GM12892 (cell line): ENCODE results near the gene ZNF567.

Experiments
- POLR2A ChIP-seq: IDR thresholded peaks from 2 replicates; pipeline ENCODE4 v1.6.1; 2011; ENCODE audit warnings: low read depth, low read length, control low read depth
- TAF1 ChIP-seq: IDR thresholded peaks from 2 replicates; pipeline ENCODE4 v1.6.1; 2011; ENCODE audit warnings: low read depth, mild to moderate bottlenecking, control low read depth, low read length, borderline replicate concordance

DNA sequence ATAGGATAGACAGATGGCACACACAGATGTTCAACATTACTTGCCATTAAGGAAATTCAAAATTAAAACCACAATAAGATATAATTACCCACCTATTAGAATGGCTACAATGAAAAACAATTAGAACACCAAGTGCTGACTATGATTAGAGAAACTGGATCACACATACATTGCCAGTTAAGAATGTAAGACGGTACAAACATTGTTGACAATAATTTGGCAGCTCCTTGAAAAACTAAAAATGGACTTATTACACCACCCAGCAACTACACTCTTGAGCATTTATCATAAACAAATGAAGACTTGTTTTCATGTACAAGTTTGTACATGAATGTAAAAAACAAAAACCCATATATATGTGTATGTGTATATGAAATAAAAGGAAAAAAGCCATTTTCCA lies 34.5 kb upstream of the ZNF567 start:
- TF ChIP-seq POLR2A = no peak
- no peak for TF ChIP-seq TAF1
